ENCODE results near the gene RRAGA. TPM values are rescaled to one million over a fixed set of nuclear protein-coding genes. Genes with fewer than 3 reads are reported as not detected.
"Not testable (repeated sequence)": the region's sequence is repeated elsewhere in the genome, so short reads cannot be mapped to it uniquely, and the experiment has no call there.

RRAGA gene
- 56.1 TPM for total RNA-seq

GRCh38 chr9:19048966-19049916, at the start of gene RRAGA:
Gene RRAGA (plus strand): TSS chr9:19049427. CDS start chr9:19049660, 233 bp downstream.
- DNase-seq: peak; percentile 94

DNA sequence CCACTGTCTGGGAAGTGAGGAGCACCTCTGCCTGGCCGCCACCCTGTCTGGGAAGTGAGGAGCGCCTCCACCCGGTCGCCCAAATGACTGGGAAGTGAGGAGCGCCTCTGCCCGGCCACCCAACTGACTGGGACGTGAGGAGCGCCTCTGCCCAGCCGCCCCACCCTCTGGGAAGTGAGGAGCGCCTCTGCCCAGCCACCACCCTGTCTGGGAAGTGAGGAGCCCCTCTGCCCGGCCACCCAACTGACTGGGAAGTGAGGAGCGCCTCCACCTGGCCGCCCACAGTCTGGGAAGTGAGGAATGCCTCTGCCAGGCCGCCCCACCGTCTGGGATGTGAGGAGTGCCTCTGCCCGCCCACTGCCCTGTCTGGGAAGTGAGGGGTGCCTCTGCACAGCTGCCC, 49.1 kb upstream of the RRAGA start:
- DNase-seq: no peak

GRCh38 chr9:19009391-19009965, 39.7 kb upstream of the RRAGA start:
- DNase-seq: no peak

DNA sequence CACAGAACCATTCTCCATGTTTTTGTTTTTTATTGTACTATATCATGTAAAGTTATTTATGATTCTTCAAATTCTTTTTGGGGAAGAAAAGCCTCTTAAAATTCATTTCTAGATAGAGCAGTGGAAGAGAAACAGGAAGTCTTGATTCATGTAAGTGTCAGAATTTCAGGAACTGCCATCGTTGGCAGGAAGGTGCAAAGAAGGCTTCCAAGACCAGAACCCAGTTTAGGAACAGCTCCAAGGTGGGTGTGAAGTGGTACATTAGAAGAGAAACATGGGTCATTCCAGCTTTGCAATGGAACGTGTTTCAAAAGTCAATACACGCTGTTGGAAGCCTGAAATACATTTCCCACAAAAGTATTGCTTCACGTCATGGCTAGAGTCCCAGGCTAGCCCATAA, 31.0 kb upstream of the RRAGA start:
- DNase-seq: no peak

DNA sequence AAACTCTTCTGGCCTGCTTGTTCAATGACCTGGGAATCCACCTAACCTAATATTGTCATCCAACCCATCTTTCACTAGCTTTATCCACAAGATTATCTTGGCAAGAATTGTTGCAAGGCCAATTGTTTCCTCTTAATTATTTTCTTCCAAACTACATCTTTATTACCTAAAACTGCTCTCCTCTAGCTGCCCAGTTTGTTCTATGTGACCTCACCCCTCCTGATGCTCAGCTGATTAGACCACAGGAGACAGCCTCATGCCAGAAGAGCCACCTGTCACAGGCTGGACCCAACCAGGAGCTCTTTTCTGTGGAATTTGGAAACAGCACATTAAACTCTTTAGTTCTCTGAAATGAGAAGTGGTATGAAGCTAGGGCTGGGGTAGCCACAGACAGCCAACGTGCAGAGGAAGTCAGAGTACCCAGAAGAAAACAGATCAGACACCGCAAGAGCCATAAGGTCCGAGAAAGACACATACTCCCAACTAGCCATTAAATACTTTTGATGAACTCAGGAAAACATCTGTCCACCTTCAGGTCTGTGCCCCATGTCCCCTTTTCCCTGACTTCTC, 28.3 kb upstream of the RRAGA start:
- DNase-seq: no peak

- not testable (repeated sequence) for DNase-seq
Observed at GRCh38 chr9:19021649-19022048, 27.6 kb upstream of the RRAGA start.

DNA sequence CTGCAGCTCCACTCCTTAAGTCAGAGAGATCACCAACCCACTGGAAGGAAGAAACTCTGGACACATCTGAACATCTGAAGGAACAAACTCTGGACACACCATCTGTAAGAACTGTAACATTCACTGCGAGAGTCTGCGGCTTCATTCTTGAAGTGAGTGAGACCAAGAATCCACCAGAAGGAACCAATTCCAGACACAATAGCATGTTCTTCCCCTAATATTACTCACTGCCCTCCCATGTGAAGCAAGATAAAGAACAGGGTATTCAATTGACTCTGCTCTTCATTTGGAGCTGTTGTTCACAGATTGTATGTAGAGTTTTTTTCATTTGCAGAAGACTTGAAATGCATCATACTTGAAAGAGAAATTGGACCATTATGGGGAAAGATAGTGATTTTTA, 27.0 kb upstream of the RRAGA start:
- DNase-seq: no peak

- DNase-seq: no peak
Observed at GRCh38 chr9:19023078-19023477, 26.1 kb upstream of the RRAGA start.

DNA sequence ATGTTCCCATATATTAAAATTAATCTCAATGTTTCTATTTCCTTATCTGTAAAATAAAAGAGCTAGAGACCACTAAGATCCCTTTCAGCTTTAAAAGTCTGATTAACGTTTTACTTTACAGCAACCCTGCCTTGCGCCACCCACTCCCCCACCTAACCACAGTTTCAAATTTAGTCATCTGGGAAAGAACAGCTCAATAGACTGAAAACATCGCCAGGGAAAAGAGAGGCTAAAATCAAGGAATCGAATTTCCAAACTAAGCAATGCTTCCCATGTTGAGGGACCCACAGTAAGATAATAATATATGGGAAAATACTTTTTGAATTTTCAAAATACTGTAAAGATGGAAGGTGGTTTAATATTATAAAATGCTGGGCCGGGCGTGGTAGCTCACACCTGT, 22.9 kb upstream of the RRAGA start:
- no peak for DNase-seq

- no peak for DNase-seq
Observed at GRCh38 chr9:19027825-19028224, 21.4 kb upstream of the RRAGA start.

DNA sequence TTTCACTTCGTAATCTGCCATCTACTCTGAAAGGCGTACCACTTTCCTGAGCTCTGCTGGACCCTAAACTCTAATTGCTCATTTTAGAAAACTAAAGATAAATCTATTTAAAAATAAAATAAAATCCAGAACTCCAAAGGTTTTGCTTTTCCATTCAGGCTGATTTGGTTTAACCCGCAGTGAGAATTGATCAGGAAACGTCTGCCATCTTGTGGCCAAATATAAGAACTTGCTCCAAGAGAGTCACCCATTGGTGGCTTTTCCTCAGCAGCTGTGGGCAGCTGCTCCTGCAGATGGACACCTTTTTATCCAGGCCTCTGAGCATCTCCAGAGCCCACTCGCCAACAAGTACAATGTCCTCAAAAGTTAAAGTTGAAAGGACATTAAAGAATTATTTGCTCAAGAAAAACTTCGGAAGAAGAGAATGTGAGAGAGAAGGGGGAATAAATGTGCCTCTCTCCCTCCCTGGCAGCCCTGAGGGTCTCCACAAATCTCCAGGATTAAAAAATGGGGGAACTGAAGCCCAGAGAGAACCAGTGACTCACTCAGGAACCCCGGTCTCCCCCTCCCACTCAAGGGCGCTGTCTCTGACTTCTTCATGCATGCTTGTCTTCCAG, 20.3 kb upstream of the RRAGA start:
- no peak for DNase-seq

DNA sequence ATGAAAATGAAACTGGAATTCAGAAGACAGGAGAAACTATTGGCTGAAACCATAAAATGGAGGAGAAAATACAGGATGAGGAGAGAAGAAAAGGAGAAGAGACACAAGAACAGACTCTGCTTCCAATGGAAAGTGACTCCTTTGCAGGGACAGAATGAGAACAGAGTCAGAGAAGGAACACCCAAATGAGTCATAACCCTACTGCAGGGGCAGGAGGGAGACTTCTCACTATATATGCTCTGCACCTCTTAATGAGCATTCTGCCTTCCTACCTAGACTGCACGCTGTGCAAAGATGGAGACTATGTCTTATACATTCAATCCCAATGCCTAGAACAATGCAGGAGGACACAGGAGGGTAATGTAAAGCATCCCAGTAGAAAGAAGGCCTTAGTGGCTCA, 18.3 kb upstream of the RRAGA start:
- no peak for DNase-seq

- DNase-seq: no peak
Observed at GRCh38 chr9:19032406-19032805, 16.8 kb upstream of the RRAGA start.

GRCh38 chr9:19033015-19033414, 16.2 kb upstream of the RRAGA start, which contains the start of gene SAXO1:
Gene SAXO1 (minus strand): TSS chr9:19033209. CDS start chr9:19032908, 301 bp downstream.
- no peak for DNase-seq

DNA sequence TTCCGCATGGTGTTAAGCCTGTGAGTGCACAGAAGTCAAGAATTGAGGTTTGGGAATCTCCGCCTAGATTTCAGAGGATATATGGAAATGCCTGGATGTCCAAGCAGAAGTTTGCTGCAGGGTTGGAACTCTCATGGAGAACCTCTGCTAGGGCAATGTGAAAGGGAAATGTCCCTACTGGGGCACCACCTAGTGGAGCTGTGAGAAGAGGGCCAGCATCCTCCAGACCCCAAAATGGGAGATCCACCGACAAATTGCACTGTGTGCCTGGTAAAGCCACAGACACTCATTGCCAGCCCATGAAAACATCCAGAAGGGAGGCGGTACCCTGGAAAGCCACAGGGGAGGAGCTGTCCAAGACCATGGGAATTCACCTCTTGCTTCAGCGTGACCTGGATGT, 12.6 kb upstream of the RRAGA start:
- no peak for DNase-seq

DNA sequence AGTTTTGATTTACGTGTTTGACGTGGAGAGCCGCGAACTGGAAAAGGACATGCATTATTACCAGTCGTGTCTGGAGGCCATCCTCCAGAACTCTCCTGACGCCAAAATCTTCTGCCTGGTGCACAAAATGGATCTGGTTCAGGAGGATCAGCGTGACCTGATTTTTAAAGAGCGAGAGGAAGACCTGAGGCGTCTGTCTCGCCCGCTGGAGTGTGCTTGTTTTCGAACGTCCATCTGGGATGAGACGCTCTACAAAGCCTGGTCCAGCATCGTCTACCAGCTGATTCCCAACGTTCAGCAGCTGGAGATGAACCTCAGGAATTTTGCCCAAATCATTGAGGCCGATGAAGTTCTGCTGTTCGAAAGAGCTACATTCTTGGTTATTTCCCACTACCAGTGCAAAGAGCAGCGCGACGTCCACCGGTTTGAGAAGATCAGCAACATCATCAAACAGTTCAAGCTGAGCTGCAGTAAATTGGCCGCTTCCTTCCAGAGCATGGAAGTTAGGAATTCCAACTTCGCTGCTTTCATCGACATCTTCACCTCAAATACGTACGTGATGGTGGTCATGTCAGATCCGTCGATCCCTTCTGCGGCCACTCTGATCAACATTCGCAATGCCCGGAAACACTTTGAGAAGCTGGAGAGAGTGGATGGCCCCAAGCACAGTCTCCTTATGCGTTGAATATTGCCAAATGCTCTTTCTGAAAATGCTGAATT, 850 bp downstream of the RRAGA start:
- peak; percentile 48 for DNase-seq

GRCh38 chr9:19050637-19051591, 1.7 kb downstream of the RRAGA start:
- DNase-seq: no peak

GRCh38 chr9:19057033-19057432, 7.8 kb downstream of the RRAGA start:
- no peak for DNase-seq

DNA sequence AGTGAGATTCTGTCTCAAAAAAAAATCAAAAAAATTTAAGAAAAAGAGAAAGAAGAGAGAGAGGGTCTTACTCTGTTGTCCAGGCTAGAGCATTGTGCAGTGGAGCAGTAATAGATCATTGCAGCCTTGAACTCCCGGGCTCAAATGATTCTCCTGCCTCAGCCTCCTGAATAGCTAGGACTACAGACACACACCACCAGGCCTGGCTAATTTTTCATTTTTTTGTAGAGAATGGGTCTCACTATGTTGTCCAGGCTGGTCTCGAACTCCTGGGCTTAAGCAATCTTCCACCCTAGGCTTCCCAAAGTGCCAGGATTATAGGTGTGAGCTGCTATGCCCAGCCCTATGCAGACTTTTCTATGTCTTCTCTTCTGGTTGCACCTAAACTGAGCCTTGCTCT, 25.0 kb downstream of the RRAGA start:
- no peak for DNase-seq

DNA sequence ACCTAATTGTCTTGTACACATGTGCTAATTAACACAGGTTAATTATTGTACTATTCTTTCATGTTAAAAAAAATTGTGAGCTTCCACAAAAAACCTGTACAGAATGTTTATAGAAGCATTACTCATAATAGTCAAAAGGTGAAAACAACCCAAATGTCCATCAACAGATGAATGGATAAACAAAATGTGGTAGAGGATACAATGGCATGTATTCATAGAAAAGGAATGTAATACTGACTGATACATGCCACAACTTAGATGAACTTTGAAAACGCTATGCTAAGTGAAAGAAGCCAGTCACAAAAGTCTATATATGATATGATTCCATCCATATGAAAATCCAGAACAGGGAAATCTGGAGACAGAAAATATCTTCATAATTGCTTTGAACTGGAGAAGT, 25.6 kb downstream of the RRAGA start:
- no peak for DNase-seq

- no peak for DNase-seq
Observed at GRCh38 chr9:19085295-19085694, 36.1 kb downstream of the RRAGA start.

Data from occipital lobe (tissue), 2 donors.